Esophagus muscularis mucosa (tissue), 4 donors: ENCODE measurements around the gene FGF19. TPM values are rescaled to one million over a fixed set of nuclear protein-coding genes. Genes with fewer than 3 reads are reported as not detected.

Experiments used
- DNase-seq: peaks from one replicate; pipeline ENCODE4 v3.0.0-alpha.2; 2017; ENCODE audit errors: extremely low spot score
- H3K27ac ChIP-seq, 4 donors: fragments of 200-600 bp; sonication (generic); replicated peaks in 1 of 4; 1 replicate in 3 of 4; 2 replicates in 1 of 4; pipeline ENCODE4 v1.5.1; 2016 to 2019; ENCODE audit warnings: mild to moderate bottlenecking in 1 of 4
- H3K27me3 ChIP-seq, 4 donors: fragments of 200-600 bp; sonication (generic); one replicate each; pipeline versions ENCODE4 v1.5.1 to v1.6.0; 2016 to 2019
- H3K36me3 ChIP-seq, 4 donors: fragments of 200-600 bp; sonication (generic); one replicate each; pipeline ENCODE4 v1.5.1; 2016 to 2019
- H3K4me1 ChIP-seq, 4 donors: fragments of 200-600 bp; sonication (generic); one replicate each; pipeline ENCODE4 v1.5.1; 2016 to 2019
- H3K4me3 ChIP-seq, 4 donors: fragments of 200-600 bp; sonication (generic); 1 replicate in 2 of 4; 2 replicates in 2 of 4; pipeline ENCODE4 v1.5.1; 2016 to 2019; ENCODE audit warnings: mild to moderate bottlenecking in 4 of 4, moderate library complexity in 1 of 4
- H3K9me3 ChIP-seq, 4 donors: fragments of 200-600 bp; sonication (generic); 1 replicate in 3 of 4; 2 replicates in 1 of 4; pipeline ENCODE4 v1.5.1; 2016 to 2019
- EP300 ChIP-seq: sonication (generic); formaldehyde crosslinking; IDR thresholded peaks from one replicate; pipeline ENCODE4 v1.6.1; 2017; ENCODE audit warnings: antibody characterized with exemption
- POLR2A ChIP-seq: fragments of 450-650 bp; IDR thresholded peaks from one replicate; pipeline ENCODE4 v1.6.1; 2017; ENCODE audit warnings: antibody characterized with exemption, moderate library complexity, mild to moderate bottlenecking, low read depth
- POLR2AphosphoS5 ChIP-seq, 2 donors: sonication (generic); formaldehyde crosslinking; IDR thresholded peaks; one replicate each; pipeline ENCODE4 v1.6.1; 2017; ENCODE audit warnings: antibody characterized with exemption in 2 of 2
- WGBS: methylation state at CpG from one replicate; pipeline ENCODE4 v1.1.5; 2018; 5-methylcytosine and 5-hydroxymethylcytosine counted together
- intact Hi-C: fragments of 100-400 bp; cut with DNase I; formaldehyde crosslinking; loops from one replicate; pipeline ENCODE4 v1.15.1; 2023
- total RNA-seq, 4 donors: library from RNA; depleted of rRNA; stranded (reverse); fragments of >200 nt; gene quantifications; one replicate each; pipeline versions ENCODE4 v1.1.0 to v1.2.1, GENCODE V29; 2016
- TF ChIP-seq, protein P1 (sequence below), 3 experiments: fragments of 200-600 bp in 2 of 3; fragments of 450-650 bp in 1 of 3; sonication (generic) in 2 of 3; IDR thresholded peaks; one replicate each; pipeline ENCODE4 v1.5.1; 2017 to 2019; ENCODE audit warnings: antibody characterized with exemption in 3 of 3, mild to moderate bottlenecking in 2 of 3, moderate library complexity in 1 of 3

Gene FGF19
- total RNA-seq, 4 donors from 2014 or later, result not detected

DNA sequence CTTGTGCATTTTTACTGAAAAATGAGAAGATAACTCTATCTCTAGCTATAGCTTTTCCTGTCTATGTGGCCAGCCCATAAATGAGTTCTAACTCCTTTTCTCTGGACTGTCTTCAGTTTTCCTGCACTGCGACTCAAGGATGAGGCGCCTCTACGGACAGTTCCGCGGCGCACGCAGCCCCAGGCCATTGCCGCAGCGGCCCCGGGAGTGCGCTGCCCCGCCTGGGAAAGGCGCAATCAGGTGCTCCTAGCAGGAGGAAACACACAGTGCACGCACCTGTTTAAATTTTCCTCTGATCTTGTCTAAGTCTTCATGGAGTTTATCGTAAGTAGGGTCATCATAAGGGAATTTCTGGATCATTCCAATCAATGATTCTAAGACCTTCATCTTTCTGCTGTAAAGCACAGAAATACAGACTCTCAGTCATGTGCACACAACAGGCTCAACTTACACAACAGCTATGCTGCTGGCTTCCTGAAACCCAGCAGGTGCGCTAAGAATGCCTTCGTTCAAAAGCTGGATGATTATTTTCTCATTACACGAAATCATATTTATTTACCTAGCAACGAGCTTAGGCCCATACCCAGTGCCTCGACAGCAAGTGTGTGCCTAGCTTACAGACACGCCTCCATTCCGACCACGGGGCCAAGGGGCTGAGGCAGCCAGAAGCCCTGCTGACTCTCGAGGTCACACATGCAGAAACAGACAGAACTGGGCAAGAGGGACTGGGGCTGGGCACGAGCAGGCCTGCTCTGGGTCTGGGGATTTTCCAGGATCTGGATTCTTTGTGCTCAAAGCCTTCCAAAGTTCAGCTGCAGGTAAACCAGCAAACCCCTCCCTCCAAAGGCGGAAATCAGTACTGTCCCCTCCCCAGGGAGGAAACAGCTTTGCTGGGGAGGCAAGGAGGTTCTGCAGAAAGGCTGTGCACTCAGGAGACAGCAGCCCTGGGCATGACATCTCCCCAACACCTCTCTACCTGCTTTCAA is 35.9 kb downstream of the FGF19 start:
- DNase-seq, result no peak
- intact Hi-C loops, result no loop called here

DNA sequence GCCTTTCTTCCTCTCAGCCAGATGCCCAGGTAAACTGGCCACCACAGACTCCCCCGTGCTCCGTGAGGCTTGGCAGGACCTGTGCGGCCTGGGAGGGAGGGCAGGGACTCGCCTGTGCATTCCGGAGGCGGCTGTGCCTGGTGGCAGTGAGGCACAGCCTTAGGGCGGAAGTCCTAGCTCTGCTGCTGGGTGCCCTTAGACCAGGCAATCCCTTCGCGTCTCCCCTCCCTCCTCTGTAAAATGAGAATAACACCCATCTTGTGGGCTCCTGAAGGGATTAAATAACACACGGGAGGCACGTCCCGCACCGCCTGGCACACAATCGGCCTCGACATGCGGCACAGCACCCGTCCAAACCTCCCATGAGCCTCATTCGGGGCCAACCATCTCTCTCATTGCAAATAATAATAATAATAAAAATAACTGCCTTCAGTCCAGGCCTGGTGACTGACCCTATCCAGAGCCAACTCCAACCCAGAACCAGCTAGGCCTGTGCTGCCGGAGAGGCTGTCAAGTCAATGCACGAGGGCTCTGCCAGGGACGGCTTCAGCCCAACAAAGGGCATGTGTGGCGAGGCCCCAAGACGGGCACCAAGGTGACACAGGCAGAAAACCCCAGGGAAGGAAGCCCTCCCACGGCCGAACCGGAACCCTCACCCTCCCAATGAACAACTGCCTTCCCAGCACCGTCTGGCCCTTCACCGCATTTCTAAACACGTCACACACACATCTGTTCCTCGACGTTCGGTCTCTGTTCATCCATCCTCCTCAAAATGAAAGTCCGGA is 36.9 kb downstream of the FGF19 start:
- TF ChIP-seq POLR2A, result no peak
- TF ChIP-seq, protein P1, sequence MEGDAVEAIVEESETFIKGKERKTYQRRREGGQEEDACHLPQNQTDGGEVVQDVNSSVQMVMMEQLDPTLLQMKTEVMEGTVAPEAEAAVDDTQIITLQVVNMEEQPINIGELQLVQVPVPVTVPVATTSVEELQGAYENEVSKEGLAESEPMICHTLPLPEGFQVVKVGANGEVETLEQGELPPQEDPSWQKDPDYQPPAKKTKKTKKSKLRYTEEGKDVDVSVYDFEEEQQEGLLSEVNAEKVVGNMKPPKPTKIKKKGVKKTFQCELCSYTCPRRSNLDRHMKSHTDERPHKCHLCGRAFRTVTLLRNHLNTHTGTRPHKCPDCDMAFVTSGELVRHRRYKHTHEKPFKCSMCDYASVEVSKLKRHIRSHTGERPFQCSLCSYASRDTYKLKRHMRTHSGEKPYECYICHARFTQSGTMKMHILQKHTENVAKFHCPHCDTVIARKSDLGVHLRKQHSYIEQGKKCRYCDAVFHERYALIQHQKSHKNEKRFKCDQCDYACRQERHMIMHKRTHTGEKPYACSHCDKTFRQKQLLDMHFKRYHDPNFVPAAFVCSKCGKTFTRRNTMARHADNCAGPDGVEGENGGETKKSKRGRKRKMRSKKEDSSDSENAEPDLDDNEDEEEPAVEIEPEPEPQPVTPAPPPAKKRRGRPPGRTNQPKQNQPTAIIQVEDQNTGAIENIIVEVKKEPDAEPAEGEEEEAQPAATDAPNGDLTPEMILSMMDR (IDR thresholded peaks at IDR 0.05), result no peak
- no peak for TF ChIP-seq POLR2AphosphoS5 (IDR thresholded peaks at IDR 0.05)
- TF ChIP-seq EP300, result no peak
- WGBS, result 80% methylated on average over 17 of the region's 33 CpGs
- no peaks in the 10 kb centered on the region for H3K9me3 ChIP-seq
- no peak for DNase-seq
- no peak overlapping the region for H3K4me3 ChIP-seq
- no peaks in the 10 kb centered on the region for H3K27me3 ChIP-seq
- H3K36me3 ChIP-seq, result peaks cover 40 to 90% (median 82%) of the 10 kb centered on the region in 4 donors
- peaks cover 8 to 13% (median 11%) of the 10 kb centered on the region in 4 donors for H3K4me1 ChIP-seq
- no peak overlapping the region for H3K27ac ChIP-seq
- intact Hi-C loops, result no loop called here

More for the DNA sequence above, 35.9 kb downstream of the FGF19 start:
- H3K36me3 ChIP-seq, result peaks cover 43 to 90% (median 86%) of the 10 kb centered on the region in 4 donors
- no peak overlapping the region for H3K27ac ChIP-seq
- TF ChIP-seq POLR2A (no peak), EP300 (no peak), POLR2AphosphoS5 (IDR thresholded peaks at IDR 0.05) (no peak)
- TF ChIP-seq, protein P1 (IDR thresholded peaks at IDR 0.05), result no peak
- no peaks in the 10 kb centered on the region for H3K9me3 ChIP-seq
- peaks cover 8 to 20% (median 14%) of the 10 kb centered on the region in 4 donors for H3K4me1 ChIP-seq
- no peak overlapping the region for H3K4me3 ChIP-seq
- 83% methylated on average over 26 of the region's 26 CpGs for WGBS
- no peaks in the 10 kb centered on the region for H3K27me3 ChIP-seq

DNA sequence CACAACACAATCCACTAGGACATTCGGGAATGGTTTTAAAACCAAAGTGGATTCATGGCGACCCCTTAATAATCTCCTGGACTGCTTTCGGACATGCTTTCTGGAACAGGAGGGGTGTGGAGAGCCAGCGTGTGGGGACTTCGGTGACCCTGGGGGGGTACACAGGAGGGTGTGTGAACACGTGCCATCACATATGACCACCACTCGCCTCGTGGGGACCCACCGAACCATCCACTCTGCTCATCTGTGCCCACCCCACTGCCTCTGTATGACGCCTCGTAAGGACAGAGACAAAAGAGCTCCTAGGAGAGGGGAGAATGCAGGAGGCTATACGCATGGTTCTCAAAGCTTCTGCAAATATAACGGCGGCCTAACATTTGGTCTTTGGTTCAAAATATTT is 37.6 kb downstream of the FGF19 start:
- Histone ChIP-seq H3K27me3 (no peaks in the 10 kb centered on the region), H3K4me1 (peaks cover 8 to 13% (median 11%) of the 10 kb centered on the region in 4 donors), H3K9me3 (no peaks in the 10 kb centered on the region), H3K4me3 (no peak overlapping the region), H3K36me3 (peaks cover 33 to 86% (median 77%) of the 10 kb centered on the region in 4 donors), H3K27ac (no peak overlapping the region)
- intact Hi-C loops, result no loop called here
- no peak for DNase-seq
- WGBS, result 93% methylated on average over 13 of the region's 14 CpGs
- TF ChIP-seq POLR2A (no peak), POLR2AphosphoS5 (IDR thresholded peaks at IDR 0.05) (no peak), EP300 (no peak)
- TF ChIP-seq, protein P1 (IDR thresholded peaks at IDR 0.05), result no peak

DNA sequence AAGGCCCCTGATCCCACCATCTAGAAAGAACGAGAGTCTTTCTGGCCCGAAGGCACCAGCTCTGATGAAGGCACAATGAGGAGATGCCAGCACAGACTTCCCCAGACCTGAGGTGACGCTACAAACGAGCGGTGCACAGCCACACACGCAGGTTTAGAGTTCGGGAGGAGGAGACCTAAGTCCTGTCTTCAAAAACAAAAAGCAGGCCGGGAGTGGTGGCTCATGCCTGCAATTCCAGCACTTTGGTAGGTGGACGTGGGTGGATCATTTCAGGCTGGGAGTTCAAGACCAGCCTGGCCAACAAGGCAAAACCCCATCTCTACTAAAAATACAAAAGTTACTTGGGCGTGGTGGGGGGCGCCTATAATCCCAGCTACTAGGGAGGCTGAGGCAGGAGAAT is 38.2 kb downstream of the FGF19 start:
- no peak overlapping the region for H3K4me3 ChIP-seq
- 90% methylated on average over 11 of the region's 11 CpGs for WGBS
- TF ChIP-seq, protein P1 (IDR thresholded peaks at IDR 0.05), result no peak
- TF ChIP-seq POLR2AphosphoS5 (IDR thresholded peaks at IDR 0.05) (no peak), EP300 (no peak), POLR2A (no peak)
- peaks cover 33 to 86% (median 79%) of the 10 kb centered on the region in 4 donors for H3K36me3 ChIP-seq
- intact Hi-C loops, result no loop called here
- H3K27ac ChIP-seq, result no peak overlapping the region
- no peaks in the 10 kb centered on the region for H3K27me3 ChIP-seq
- no peaks in the 10 kb centered on the region for H3K9me3 ChIP-seq
- peaks cover 8 to 13% (median 10%) of the 10 kb centered on the region in 4 donors for H3K4me1 ChIP-seq
- DNase-seq, result no peak
